Stimulated activated CD4-positive, alpha-beta T cell treated with anti-CD3 and anti-CD28 coated beads, TNF-alpha, amount 100 ng/mL, for 4 hours (primary cell): ENCODE results near the gene PLD1.

ENCODE experiments used
- DNase-seq, 3 experiments: peaks; one replicate each; pipeline ENCODE4 v3.0.0-alpha.2; 2020; ENCODE audit warnings: low read depth in 3 of 3

Gene PLD1

DNA sequence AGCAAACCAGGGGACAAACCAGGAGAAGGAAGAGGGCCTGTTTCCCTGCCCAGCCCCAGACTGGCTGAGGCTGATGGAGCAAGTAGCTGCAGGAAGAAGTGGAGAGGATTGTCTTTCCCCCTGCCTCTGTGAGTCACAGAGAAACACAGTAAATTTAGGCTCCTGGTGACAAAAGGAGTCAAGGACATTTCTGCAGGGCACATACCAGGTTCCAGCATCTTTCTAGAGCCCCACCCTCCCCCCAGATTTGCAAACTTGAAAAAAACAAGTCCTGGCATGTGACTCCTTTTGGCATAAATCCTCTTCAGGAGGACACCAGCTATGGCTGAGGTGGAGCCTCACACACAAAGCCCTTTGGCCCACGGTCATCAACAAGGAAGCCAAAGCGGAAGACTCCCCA, 17.8 kb downstream of the PLD1 start:
- no peak for DNase-seq

DNA sequence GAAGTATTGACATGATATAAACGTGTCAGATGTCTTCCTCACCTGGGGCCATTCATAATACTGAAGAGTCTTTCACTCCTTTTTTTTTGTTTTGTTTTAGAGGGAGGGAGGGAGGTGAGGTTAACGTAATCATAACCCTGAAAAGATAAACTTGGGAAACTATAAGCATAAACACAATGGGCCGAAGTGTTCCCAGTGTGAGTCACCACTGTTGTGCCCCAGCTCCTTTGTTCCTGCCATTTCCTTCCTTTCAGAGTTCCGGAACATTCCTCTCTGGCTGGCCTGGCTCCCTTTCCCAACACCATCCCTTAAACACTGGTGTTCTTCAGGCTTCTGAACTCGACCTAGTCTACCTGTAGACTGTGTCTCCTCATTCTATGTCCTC, 18.6 kb downstream of the PLD1 start:
- no peak for DNase-seq

DNA sequence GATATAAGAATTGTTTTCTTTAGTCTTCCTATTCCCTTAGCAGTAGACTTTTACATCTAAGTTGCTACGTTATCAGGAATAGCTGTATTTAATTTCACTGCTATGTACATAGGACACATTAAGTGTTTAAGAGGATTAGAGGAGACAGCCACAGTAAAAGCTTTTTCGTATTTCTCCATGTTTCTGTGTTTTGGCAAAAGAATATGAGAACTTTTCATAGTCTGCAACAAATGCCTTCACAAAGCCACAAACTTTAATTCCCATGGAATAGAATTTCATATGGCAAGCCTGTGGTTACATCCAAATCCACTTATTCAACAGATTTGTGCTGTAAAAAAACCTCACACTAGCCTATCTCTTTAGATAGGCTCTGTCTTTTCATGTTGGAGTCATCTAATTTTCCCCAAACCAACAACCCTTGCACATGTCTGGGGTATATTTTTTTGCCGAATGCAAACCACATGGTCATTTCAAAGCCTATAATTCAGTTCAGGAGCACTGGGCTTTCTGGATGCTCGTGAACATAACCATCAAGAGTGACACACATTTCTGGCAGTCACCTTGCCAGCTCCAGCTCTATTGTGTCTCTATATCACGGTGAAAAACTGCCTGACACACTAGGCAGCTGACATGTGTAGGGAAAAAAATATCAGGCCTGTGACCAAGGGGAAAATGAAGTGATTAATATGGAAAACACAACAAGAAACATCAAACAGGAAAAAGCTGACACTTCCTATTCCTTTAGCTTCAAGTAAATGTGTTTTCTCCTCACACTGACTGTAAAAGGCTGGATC, 19.2 kb downstream of the PLD1 start:
- no peak for DNase-seq

DNA sequence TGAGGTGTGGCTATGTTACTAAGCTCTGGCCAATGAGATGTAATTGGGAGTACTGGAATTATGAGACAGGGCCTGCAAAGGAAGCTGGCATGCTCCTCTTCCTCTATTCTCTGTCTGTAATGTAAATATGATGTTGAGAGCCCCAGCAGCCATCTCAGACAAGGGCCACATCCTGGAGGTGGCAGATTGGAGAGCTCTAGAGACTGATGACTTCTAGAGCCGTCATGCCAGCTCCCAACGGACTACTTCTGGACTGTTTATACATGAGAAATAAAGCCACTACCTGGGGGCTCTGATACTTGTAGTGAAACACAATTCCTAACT, 19.7 kb downstream of the PLD1 start:
- DNase-seq: no peak

DNA sequence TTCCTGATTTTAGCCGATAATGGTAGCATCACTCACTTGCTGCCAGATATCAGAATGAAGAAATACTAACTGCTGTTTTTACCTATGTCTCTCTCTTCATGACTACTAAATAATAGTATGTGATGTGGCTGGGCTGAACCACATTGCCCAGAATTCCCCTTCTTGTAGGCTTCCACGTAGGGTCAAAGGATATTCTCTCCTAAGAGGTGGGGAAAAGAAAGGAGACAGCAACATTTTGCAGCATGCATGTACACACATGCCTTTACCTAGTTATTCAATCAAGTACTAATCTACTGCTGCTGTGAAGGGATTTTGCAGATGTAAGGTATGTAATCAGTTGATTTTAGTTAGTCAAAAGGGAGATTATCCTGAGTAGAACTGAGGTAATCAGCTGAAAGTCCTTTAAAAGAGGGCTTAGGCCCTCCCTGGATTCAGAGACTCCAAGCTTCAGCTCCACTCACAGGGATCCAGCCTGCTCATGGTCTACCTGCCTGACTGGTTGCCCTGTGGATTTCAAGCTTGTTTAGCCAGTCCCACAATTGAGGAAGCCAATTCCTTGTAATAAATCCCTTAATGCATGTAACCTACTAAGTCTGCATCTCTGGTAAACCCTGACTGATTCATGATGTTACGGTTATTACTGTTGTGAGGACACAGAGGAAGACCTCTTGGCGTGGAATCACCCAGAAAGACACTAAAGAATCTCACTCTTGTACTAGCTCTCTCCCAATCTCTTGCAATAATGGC, 20.4 kb downstream of the PLD1 start:
- no peak for DNase-seq

DNA sequence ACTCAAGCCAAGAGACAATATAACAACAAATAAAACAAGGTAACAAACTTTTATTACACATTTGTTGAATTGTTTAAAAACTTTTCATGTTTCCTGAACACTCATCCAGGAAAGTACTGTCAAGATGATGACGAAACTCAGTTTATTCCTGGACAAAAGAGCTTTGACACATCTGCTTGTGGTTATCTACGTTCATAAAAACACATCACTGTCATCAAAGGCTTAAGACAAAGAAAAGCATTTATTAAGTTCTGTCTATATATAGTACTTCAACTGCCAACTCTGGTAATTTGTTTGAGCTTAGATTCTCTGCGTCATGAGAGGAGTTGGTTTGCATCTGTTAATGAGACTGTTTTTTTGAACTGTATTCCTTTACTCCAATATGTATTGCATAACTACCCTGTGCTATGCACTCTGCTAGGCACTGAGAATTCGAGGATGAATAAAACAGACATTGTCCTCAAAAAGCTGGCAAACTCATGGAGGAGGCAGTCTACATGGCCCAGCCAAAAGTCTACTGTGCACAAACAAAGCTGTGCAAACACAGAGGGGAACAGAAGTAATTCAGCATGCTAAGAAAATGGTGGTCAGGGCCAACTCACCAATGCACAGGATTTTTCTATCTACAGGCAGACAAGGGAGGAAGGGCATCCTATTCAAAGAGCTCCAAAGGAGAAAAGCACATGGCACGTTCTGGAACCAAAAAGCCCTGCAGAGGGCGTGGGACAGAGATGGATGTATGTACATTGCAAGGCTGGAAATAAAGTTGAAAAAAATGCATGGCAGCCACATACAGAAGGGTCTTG, 21.5 kb downstream of the PLD1 start:
- DNase-seq: no peak

DNA sequence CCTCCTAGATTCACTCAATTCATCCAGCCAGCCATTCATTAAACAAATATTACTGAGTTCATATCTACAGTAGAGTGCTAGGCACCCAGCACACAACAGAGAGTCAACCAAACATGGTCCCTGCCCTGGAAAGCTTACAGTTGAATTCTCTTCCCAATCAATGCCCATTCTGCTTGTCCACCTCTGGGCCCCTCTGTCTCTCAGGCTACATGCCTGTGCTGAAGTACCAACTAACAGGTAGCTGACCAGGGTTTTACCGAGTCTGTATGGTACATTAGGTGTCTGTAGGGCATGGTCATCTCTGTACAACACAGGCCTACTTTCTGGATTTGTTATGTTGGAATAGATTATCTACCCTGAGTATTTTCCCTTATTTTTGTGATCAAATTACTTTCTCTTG, 23.3 kb downstream of the PLD1 start:
- no peak for DNase-seq

DNA sequence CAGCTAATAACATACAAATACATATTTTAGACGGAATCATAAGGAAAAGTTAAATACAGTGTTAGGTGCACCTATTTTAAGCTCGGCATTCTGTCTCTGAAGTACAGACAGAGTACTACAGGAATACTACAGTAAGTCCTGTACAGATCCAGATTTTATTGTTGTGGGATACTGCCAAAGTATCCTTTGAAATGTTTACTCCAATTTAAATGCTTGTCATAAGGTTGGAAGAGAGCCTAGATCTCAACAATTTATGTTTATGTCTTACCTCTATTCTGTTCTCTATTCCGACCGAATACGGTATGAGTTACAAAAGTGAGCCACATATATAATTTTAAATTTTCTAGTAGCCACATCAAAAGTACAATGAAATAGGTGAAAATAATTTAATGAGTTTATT, 25.3 kb downstream of the PLD1 start:
- DNase-seq: no peak

DNA sequence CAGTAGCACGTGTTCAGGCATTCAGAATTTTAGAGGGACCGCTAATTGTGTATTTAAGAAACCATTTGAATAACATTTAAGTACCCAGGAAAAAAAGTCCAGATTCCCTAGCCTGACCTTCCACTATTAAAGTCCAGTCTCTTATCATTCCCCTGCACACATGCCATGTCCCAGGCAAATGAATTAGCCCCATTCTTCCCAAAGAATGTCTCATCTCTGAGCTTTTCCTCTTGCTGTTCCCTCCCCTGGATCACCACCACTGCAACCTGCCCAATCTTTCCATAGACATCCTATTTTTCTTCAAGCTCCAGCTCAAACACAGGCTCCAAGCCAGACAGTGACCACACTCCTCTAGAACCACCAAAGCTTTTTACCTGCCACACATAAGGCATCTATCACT, 25.9 kb downstream of the PLD1 start:
- no peak for DNase-seq

DNA sequence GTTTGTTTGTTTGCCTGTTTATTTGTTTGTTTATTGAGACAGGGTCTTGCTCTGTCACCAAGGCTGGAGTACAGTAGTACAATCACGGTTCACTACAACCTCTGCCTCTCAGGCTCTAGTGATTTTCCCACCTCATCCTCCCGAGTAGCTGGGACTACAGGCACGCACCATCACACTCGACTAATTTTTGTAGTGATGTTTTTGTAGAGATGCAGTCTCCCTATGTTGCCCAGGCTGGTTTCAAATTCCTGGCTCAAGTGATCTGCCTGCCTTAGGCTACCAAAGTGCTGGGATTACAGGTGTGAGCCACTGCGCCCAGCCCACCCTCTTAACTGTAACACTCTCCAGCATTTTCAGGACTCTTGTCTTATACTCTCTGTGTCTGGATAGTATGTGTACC, 26.7 kb downstream of the PLD1 start:
- DNase-seq: no peak

DNA sequence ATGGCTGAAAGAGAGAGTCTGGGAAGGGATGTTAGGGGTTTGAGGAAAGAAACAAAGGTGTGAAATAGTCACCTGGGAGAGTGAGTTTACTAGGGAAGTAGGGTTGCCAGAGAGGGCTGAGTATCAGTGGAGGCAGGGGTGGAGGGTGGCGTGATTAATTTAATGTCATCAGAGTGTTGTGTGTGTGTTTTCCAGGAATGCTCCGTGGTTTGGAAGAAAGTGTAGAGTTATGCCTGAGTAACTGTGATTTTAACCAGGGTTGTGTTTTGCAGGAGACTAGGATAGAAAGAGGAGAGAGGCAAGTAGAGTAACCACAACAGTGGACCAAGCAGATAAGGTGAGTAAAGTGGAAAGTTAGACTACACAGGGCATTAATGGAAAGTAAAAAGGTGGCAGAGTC, 27.2 kb downstream of the PLD1 start:
- DNase-seq: no peak

DNA sequence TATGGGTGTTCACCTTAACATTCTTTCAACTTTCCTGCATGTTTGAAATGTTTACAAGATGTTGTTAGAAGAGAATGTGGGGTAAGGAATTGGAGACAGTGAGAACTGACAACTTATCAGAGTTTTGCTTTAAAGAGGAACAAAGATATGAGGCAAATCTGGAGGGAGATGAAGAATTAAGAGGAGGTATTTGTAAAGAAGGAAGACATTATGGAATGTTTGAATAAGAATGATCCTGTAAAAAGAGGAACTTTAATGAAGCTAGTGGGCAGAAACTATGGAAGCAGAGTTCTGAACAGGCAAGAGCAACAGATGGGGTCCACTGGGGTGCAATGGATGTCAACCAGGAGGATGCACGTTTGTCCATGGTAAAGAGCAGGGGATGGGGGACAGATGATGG, 27.7 kb downstream of the PLD1 start:
- DNase-seq: no peak

DNA sequence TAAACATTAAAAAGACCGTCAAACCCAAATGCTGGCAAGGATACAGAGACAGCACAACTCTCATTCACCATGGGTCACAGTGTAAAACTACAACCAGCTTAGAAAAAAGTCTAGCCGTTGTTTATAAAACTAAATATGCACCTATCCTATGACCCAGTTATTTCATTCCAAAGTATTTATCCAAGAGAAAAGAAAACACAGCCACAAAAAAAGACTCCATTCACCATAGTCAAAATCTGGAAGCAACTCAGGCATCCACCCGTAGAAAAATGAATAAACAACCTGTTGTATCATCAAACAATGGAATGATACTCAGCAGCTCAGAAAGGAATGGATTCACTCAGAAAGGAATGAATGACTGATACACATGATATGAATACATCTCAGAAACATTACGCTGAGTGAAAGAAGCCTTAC, 28.6 kb downstream of the PLD1 start:
- no peak for DNase-seq

DNA sequence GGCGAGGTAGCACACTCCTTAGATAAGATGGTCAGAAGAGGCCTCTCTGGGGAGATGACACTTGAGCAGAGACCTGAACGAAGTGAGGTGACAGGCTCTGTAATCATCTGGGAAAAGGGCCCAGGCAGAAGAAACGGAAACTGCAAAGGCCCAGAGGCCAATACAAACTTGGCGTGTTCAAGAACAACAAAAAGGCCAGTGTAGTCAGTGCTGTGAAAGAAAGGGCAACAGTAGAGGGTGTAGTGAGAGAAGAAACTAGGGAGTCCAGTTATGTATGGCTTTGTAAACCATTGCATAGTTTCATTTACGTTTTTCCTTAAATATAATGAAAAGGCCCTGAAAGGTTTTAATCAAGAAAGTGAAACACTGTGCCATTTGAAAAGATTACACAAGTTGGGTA, 31.8 kb downstream of the PLD1 start:
- no peak for DNase-seq

DNA sequence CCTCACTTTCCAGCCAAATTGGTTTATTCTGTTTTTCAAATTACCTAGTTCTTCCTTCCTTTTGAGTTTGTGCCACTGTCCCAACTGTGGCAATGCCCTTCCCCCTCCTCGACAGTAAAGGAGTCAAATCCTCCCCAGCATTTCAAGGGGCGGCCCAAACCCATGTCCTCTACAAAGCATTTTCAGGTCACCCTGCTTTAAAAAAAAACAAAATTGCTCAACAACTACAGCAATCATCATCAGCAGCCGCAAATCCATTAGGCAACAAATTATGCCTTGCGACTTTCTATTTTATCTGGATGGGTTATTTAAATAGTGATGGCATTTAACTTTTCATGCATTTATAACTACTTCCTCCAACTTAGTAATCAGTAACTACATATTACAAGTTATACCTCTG, 32.7 kb downstream of the PLD1 start:
- no peak for DNase-seq

DNA sequence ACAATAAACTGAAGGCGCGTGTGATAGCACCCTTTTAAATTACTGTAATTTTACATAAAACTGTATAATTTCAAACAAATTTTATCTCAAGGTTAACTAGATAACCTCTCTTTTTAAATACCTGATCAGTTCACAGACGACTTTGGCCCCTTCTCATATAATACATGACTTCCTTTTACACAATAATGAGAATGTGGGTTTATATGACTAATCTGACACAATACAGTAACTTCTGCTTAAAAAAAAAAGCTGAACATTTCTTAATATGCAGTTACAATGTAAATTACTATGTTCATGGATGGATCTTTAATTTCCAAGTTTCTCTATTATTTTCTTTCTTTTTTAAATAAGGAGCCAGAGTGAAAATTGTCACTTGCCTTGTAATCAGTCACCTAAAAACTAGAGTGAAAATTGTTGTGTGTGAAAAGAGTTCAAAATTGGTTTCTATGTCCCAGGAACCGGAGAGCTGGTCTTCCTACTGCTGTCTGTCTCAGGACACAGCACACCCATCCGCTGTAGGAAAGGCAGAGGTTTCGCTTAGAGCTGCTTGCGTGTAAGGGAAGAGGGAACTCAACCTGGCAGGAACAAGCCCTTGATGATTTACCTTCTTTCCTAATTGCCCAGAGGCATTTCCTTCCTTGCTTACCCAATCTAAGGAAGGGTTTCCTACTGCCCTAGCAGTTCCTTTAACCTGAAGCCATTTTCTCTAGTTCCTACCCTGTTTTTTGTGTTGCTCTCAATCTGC, 33.3 kb downstream of the PLD1 start:
- DNase-seq: no peak

DNA sequence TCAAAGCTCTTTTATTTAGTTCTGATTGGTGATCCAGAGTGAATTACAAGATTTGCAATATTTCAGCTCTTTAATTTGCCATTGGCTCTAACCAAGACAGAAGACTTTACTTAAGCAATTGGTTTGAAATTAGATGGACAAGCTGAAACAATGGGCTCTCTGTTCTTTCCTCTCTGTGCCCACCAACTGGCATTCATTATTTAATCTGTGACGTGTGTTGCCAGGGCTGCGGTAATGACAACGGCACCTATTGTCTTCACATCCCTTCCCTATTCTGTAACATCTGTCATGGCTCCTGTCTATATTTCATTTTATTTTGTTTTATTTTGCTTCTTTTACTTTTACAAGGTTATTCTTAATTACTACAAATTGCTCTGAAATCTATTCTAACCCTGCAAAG, 33.9 kb downstream of the PLD1 start:
- no peak for DNase-seq

DNA sequence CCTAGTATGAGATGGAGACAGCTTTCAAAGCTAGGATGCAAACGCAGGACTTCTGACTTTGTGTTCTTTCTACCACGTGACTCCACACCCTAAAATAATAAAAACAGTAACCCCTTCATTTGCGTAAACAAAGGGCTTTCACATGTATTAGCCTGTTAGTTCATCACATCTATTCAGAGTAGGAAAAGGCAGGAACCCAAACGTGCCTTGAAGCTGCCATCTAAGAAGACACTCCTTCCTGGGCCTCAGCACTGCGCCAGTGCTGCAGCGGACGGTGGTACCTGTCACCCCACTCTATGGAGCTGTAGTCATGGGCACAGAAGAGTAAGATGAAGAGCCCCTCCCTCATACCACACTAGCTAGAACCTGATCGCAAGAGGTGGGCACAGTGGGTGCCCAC, 34.3 kb downstream of the PLD1 start:
- no peak for DNase-seq

DNA sequence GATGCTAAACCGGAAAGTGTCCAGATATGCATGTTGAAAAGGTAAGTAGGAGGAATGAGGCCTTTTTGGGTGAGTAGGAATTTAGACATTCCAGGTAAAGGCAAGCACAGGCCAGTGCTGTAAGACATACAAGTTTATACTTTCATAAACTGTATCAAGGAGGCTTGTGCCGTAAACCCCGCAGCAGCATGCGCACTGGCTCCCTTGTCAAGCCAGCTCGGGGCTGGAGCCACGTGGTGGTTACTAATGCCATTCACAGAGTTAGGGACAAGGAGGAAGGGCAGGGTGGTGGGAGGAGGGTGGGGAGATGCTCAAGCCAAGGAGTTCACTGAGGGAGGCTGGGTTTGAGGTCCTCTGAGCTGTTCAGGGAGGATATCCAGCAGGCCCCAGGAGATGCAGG, 35.8 kb downstream of the PLD1 start:
- no peak for DNase-seq

DNA sequence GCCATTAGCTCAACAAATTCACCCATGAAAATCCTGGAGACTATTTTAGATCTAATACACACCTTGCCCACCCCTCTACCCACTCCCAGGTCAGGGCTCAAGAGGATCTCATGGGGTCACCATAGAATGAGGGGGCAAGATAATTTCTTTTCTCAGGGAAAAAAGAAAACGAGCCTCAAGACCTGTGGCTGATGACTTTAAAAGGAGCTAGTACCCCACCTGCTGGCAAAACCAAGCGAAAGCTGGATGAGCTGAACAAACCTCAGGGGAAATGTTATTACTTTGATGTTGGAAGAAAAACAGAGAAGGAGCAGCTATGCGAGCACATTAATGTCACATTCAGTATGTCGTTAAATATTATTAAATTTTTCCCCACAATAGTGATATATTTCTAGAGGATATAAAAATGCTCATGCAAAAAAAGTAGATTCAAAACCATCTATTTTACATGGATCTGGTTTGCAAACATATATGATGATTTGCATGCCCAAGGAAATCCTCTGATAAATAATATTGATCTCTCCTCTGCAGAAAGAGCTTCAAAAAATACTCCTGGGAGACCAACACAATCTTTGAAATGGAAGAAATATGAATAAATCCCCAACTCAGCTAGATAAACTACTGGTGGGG, 37.7 kb downstream of the PLD1 start:
- DNase-seq: peak in 2 of 3 experiments; percentile 2 to 3
